ACC112 (cell line): ENCODE data around the gene CSRP2.

Experiments
- H2AFZ ChIP-seq: fragments of 200-600 bp; sonication (generic); one replicate; pipeline ENCODE4 v1.6.0; 2017; ENCODE audit warnings: antibody characterized with exemption, low read length; ENCODE audit not compliant: unreplicated experiment
- H3K27ac ChIP-seq: fragments of 200-600 bp; sonication (generic); 2 replicates; pipeline ENCODE4 v1.5.1; 2014; ENCODE audit warnings: low read depth, mild to moderate bottlenecking, antibody characterized with exemption, low read length, moderate library complexity
- H3K27me3 ChIP-seq: fragments of 200-600 bp; sonication (generic); 2 replicates; pipeline ENCODE4 v1.6.1; 2014; ENCODE audit warnings: mild to moderate bottlenecking, antibody characterized with exemption, low read length, moderate library complexity, mixed read lengths; ENCODE audit not compliant: insufficient read depth
- H3K36me3 ChIP-seq: fragments of 200-600 bp; sonication (generic); 2 replicates; pipeline ENCODE4 v1.6.1; 2016; ENCODE audit warnings: mild to moderate bottlenecking, antibody characterized with exemption, low read length, moderate library complexity, mixed read lengths; ENCODE audit not compliant: insufficient read depth
- H3K4me1 ChIP-seq: fragments of 200-600 bp; sonication (generic); one replicate; pipeline ENCODE4 v1.6.1; 2016; ENCODE audit warnings: low read length, mixed read lengths; ENCODE audit not compliant: insufficient read depth, unreplicated experiment, control insufficient read depth
- H3K4me3 ChIP-seq: fragments of 200-600 bp; sonication (generic); 2 replicates; pipeline ENCODE4 v1.5.1; 2014; ENCODE audit warnings: mild to moderate bottlenecking, low read depth, low read length
- H3K79me2 ChIP-seq: fragments of 200-600 bp; sonication (generic); one replicate; pipeline ENCODE4 v1.6.0; 2016; ENCODE audit warnings: low read length; ENCODE audit not compliant: control insufficient read depth, unreplicated experiment, insufficient read depth

CSRP2 gene

DNA sequence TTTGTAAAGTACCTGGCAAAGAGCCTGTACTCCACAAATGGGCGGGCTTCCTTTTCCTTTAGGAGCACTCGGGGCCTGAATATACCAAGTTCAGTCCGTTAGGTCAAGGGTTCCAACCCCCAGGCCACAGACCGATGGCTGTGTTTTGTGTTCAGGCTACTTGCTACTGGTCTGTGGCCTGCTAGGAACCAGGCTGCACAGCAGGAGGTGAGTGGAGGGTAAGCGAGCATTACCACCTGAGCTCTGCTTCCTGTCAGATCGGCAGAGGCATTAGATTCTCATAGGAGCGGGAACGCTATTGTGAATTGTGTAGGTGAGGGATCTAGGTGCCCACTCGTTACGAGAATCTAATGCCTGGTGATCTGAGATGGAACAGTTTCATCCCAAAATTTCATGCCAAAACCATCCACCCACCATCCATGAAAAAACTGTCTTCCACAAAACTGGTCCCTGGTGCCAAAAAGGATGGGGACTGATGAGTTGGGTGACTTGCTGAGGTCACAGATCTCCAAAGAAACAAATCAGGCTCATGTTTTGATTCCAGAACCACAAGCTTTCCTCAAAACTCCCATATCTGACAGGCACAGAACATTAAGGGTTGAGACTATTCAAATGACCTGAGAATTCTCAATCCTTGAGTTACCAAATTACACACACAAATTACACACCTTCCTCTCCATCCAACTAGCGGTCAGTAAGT, 4.2 kb downstream of the CSRP2 start:
- H2AFZ ChIP-seq: no peak overlapping the region
- H3K27me3 ChIP-seq: no peaks in the 10 kb centered on the region
- H3K27ac ChIP-seq: no peak overlapping the region
- H3K4me1 ChIP-seq: peaks cover 5% of the 10 kb centered on the region
- H3K79me2 ChIP-seq: peaks cover 6% of the 10 kb centered on the region
- H3K36me3 ChIP-seq: no peaks in the 10 kb centered on the region
- no peak overlapping the region for H3K4me3 ChIP-seq

GRCh38 chr12:76874027-76874426, 4.8 kb downstream of the CSRP2 start:
- H3K27me3 ChIP-seq: no peaks in the 10 kb centered on the region
- peaks cover 6% of the 10 kb centered on the region for H3K79me2 ChIP-seq
- no peak overlapping the region for H2AFZ ChIP-seq
- no peaks in the 10 kb centered on the region for H3K36me3 ChIP-seq
- no peak overlapping the region for H3K27ac ChIP-seq
- H3K4me1 ChIP-seq: peaks cover 5% of the 10 kb centered on the region
- H3K4me3 ChIP-seq: no peak overlapping the region

GRCh38 chr12:76872415-76872814, 6.4 kb downstream of the CSRP2 start:
- Histone ChIP-seq H3K4me1 (peaks cover 3% of the 10 kb centered on the region), H2AFZ (no peak overlapping the region), H3K4me3 (no peak overlapping the region), H3K36me3 (no peaks in the 10 kb centered on the region), H3K27me3 (no peaks in the 10 kb centered on the region), H3K79me2 (peaks cover 6% of the 10 kb centered on the region), H3K27ac (no peak overlapping the region)

GRCh38 chr12:76871742-76872141, 7.1 kb downstream of the CSRP2 start:
- H3K4me1 ChIP-seq: no peaks in the 10 kb centered on the region

DNA sequence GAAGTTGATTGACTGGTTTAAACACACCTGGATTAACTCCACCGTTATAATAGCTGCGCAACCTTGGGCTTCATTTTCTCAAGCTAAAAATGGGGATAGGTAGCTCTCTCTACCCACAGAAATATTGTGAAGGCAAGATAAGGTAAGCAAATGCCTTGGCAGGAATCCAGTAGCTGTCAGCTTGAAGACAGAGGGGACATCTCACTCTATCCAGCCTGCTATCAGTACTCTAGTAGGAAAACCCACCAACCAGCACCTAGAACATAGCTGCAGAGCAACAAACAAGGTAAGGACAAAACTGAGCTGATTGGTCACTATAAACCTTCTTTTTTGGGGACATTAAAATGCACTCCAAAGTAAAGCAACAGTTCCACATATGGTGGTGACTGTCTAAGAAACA, 7.7 kb downstream of the CSRP2 start:
- Histone ChIP-seq H3K36me3 (no peaks in the 10 kb centered on the region), H3K4me1 (no peaks in the 10 kb centered on the region), H3K4me3 (no peak overlapping the region), H3K27ac (no peak overlapping the region), H2AFZ (no peak overlapping the region), H3K79me2 (no peaks in the 10 kb centered on the region), H3K27me3 (no peaks in the 10 kb centered on the region)

More at GRCh38 chr12:76871742-76872141, 7.1 kb downstream of the CSRP2 start:
- H2AFZ ChIP-seq: no peak overlapping the region
- H3K27ac ChIP-seq: no peak overlapping the region
- H3K27me3 ChIP-seq: no peaks in the 10 kb centered on the region
- no peaks in the 10 kb centered on the region for H3K36me3 ChIP-seq
- no peak overlapping the region for H3K4me3 ChIP-seq
- H3K79me2 ChIP-seq: peaks cover 4% of the 10 kb centered on the region

- no peaks in the 10 kb centered on the region for H3K79me2 ChIP-seq
- no peaks in the 10 kb centered on the region for H3K36me3 ChIP-seq
- H3K27ac ChIP-seq: no peak overlapping the region
- peaks cover 11% of the 10 kb centered on the region for H3K4me1 ChIP-seq
- H3K4me3 ChIP-seq: no peak overlapping the region
- no peaks in the 10 kb centered on the region for H3K27me3 ChIP-seq
- H2AFZ ChIP-seq: no peak overlapping the region
These were observed 12.1 kb downstream of the CSRP2 start for GRCh38 chr12:76866726-76867125.

DNA sequence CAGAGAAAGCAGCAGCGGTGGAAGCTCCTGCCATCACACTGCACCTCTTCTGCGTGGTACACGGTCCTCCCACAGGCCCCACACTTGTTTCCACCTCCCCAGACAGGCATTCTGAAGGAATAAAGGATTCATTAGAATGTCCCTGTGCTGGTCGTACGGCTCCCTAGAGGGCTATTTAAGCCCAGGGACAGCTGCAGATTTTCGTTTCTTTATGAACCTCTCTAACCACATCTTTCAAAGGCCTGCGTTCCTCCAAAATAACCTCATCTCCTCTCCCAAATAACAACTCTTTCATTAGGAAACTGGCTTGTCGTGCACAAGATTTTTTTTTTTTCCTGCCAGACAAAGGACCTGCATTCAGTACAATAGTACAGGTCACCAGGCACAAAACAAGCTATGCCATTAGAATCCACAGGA, 12.7 kb downstream of the CSRP2 start:
- no peaks in the 10 kb centered on the region for H3K27me3 ChIP-seq
- no peak overlapping the region for H3K27ac ChIP-seq
- no peak overlapping the region for H2AFZ ChIP-seq
- no peak overlapping the region for H3K4me3 ChIP-seq
- no peaks in the 10 kb centered on the region for H3K79me2 ChIP-seq
- peaks cover 11% of the 10 kb centered on the region for H3K4me1 ChIP-seq
- H3K36me3 ChIP-seq: no peaks in the 10 kb centered on the region

DNA sequence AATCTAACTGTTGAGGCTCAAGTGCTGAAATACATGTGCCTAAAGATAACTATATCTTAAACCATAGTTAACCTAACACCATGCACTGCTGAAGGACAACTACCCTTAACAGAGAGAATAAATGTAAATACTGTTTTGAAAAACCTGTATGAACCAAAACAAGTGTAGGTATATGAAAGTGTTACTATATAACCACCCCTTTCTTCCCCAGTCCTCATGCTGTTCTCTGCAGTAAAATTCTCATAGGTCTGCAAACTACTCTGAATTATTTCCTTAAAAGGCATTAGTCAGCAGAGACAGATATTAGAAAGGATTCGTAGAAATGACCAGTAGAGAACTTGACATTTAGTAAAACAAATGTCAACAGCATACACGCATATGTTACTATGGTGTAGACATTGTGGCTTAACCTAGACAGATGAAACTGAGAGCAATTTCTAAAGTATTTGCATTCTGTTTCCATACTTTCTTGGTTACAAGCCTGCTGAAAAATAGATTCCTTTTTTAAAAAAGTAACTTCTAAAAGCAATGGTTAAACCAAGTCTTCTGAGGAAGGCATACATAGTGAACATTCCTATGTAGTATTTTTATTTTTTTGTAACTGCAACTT, 13.9 kb downstream of the CSRP2 start:
- no peak overlapping the region for H3K27ac ChIP-seq
- H3K4me3 ChIP-seq: no peak overlapping the region
- H3K36me3 ChIP-seq: no peaks in the 10 kb centered on the region
- no peaks in the 10 kb centered on the region for H3K27me3 ChIP-seq
- H3K4me1 ChIP-seq: peaks cover 11% of the 10 kb centered on the region
- no peak overlapping the region for H2AFZ ChIP-seq
- H3K79me2 ChIP-seq: no peaks in the 10 kb centered on the region

GRCh38 chr12:76863837-76864236, 15.0 kb downstream of the CSRP2 start:
- no peaks in the 10 kb centered on the region for H3K36me3 ChIP-seq
- H2AFZ ChIP-seq: no peak overlapping the region
- H3K27ac ChIP-seq: no peak overlapping the region

DNA sequence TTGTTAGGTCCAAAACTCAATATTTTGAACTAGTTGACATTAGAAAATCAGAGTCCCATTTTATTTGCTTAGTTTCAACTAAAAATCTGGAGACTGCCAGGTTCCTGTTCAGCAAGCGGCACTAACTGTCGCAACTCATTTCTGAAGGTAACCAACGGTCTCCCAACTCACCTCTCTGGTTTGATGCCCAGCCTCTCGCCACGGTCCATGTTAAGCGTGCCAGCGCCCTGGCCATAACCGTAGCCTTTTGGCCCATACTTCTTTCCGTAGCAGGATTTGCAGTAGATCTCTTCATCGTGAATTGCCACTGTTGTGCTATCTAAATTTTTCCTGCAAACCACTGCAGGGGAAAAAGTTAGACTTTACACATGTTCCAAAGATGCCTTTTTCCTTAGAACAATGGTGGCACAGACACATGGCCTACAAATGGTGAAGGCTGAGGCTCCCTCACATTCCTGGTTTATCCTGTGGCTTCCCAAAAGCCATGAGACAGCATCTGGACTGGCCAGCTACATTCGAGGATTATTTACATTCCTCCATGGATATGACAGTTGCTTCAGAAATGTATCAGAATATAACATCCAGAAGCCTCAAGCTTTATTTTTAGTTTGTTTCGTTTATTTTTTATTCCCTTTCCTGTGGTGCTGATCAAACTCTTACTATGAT, 15.7 kb downstream of the CSRP2 start:
- Histone ChIP-seq H3K4me3 (no peak overlapping the region), H3K27me3 (no peaks in the 10 kb centered on the region), H2AFZ (no peak overlapping the region), H3K36me3 (no peaks in the 10 kb centered on the region), H3K4me1 (peaks cover 11% of the 10 kb centered on the region), H3K27ac (no peak overlapping the region), H3K79me2 (no peaks in the 10 kb centered on the region)

More at GRCh38 chr12:76863837-76864236, 15.0 kb downstream of the CSRP2 start:
- H3K4me1 ChIP-seq: peaks cover 11% of the 10 kb centered on the region
- H3K27me3 ChIP-seq: no peaks in the 10 kb centered on the region
- H3K79me2 ChIP-seq: no peaks in the 10 kb centered on the region
- H3K4me3 ChIP-seq: no peak overlapping the region

GRCh38 chr12:76860256-76860655, 18.6 kb downstream of the CSRP2 start:
- no peak overlapping the region for H3K27ac ChIP-seq
- no peak overlapping the region for H2AFZ ChIP-seq
- H3K27me3 ChIP-seq: no peaks in the 10 kb centered on the region
- H3K36me3 ChIP-seq: peaks cover 12% of the 10 kb centered on the region
- H3K4me3 ChIP-seq: no peak overlapping the region
- H3K4me1 ChIP-seq: peaks cover 11% of the 10 kb centered on the region
- no peaks in the 10 kb centered on the region for H3K79me2 ChIP-seq
